ENCODE measurements around the gene MTIF2.
A peak's percentile ranks its signal among the peaks of the same experiment; 100 is the strongest.
"Not testable (repeated sequence)": the region's sequence is repeated elsewhere in the genome, so short reads cannot be mapped to it uniquely, and the experiment has no call there.

MTIF2 gene

GRCh38 chr2:55268907-55269644 lies at the start of gene MTIF2:
Gene MTIF2, minus strand, starts transcription at chr2:55269231. Its CDS starts 5,373 bp downstream, at chr2:55263858.
- peak; percentile 95 for DNase-seq

GRCh38 chr2:55314985-55315384 lies 46.0 kb upstream of the MTIF2 start:
- DNase-seq = no peak

GRCh38 chr2:55311444-55311870 lies 42.4 kb upstream of the MTIF2 start:
- DNase-seq = peak; percentile 92

- DNase-seq = no peak
Observed at GRCh38 chr2:55309446-55309845, 40.4 kb upstream of the MTIF2 start.

- peak; percentile 80 for DNase-seq
Observed at GRCh38 chr2:55302241-55302640, 33.2 kb upstream of the MTIF2 start.

- no peak for DNase-seq
Observed at GRCh38 chr2:55301277-55301676, 32.2 kb upstream of the MTIF2 start.

- no peak for DNase-seq
Observed at GRCh38 chr2:55296393-55296792, 27.4 kb upstream of the MTIF2 start.

GRCh38 chr2:55283083-55283482 lies 14.1 kb upstream of the MTIF2 start:
- no peak for DNase-seq

- peak; percentile 88 for DNase-seq
Observed at GRCh38 chr2:55282110-55282917, 13.3 kb upstream of the MTIF2 start.

- not testable (repeated sequence) for DNase-seq
Observed at GRCh38 chr2:55280851-55281546, 12.0 kb upstream of the MTIF2 start.

- DNase-seq = not testable (repeated sequence)
Observed at GRCh38 chr2:55279859-55280424, 10.9 kb upstream of the MTIF2 start.

GRCh38 chr2:55279214-55279835 lies 10.3 kb upstream of the MTIF2 start:
- not testable (repeated sequence) for DNase-seq

GRCh38 chr2:55277310-55277709 lies 8.3 kb upstream of the MTIF2 start:
- DNase-seq = no peak

GRCh38 chr2:55274346-55274745 lies 5.3 kb upstream of the MTIF2 start:
- not testable (repeated sequence) for DNase-seq

GRCh38 chr2:55269645-55269990 lies 587 bp upstream of the MTIF2 start:
- DNase-seq = no peak

- peak; percentile 18 for DNase-seq
Observed at GRCh38 chr2:55268288-55268906, 634 bp downstream of the MTIF2 start.

GRCh38 chr2:55259586-55259985 lies 9.4 kb downstream of the MTIF2 start:
- not testable (repeated sequence) for DNase-seq

- no peak for DNase-seq
Observed at GRCh38 chr2:55252832-55253231, 16.2 kb downstream of the MTIF2 start.

GRCh38 chr2:55247025-55247424 lies 22.0 kb downstream of the MTIF2 start:
- DNase-seq = no peak

GRCh38 chr2:55245411-55245810 lies 23.6 kb downstream of the MTIF2 start:
- no peak for DNase-seq

- no peak for DNase-seq
Observed at GRCh38 chr2:55242617-55243016, 26.4 kb downstream of the MTIF2 start.

- not testable (repeated sequence) for DNase-seq
Observed at GRCh38 chr2:55241582-55241981, 27.4 kb downstream of the MTIF2 start.

Measured in activated CD4-positive, alpha-beta T cell treated with anti-CD3 and anti-CD28 coated beads, Interleukin-2, amount 50 U/mL, for 16 hours (primary cell).